ENCODE data around the gene SH3RF1. TPM values are rescaled to one million over a fixed set of nuclear protein-coding genes. Genes with fewer than 3 reads are reported as not detected.

The SH3RF1 gene
- total RNA-seq, 1 donor from 2014 or later = 19.6 TPM

DNA sequence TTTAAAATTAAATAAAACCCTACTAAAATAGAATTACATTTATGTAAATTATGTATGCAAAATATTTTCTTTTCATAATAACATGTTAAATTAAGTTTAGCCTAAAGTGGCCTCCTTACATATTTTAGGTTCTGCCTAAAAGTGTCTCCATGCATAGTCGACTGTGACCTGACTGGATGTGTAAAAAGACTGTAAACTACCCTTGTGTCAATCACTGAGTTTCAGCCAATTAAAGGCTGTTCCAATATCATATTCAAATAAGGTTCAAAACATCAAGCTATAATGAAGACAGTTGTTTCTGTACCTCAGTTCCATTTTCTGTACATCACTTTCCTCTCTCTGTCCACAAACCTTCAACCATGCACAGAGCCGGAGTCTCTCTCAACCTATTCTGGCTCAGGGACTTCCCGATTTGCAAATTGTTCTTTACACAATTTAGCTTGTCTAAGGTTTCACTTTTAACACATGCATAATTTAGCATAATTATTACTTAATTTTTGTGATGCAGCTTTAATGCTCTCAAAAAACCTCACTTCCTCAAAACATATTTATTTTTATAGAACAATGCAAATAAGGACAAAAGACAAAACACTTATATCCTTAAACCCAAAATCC, 60.1 kb downstream of the SH3RF1 start:
- TF ChIP-seq, protein P1, sequence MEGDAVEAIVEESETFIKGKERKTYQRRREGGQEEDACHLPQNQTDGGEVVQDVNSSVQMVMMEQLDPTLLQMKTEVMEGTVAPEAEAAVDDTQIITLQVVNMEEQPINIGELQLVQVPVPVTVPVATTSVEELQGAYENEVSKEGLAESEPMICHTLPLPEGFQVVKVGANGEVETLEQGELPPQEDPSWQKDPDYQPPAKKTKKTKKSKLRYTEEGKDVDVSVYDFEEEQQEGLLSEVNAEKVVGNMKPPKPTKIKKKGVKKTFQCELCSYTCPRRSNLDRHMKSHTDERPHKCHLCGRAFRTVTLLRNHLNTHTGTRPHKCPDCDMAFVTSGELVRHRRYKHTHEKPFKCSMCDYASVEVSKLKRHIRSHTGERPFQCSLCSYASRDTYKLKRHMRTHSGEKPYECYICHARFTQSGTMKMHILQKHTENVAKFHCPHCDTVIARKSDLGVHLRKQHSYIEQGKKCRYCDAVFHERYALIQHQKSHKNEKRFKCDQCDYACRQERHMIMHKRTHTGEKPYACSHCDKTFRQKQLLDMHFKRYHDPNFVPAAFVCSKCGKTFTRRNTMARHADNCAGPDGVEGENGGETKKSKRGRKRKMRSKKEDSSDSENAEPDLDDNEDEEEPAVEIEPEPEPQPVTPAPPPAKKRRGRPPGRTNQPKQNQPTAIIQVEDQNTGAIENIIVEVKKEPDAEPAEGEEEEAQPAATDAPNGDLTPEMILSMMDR (IDR thresholded peaks at IDR 0.05; ENCODE audit: unreplicated experiment) = no peak

DNA sequence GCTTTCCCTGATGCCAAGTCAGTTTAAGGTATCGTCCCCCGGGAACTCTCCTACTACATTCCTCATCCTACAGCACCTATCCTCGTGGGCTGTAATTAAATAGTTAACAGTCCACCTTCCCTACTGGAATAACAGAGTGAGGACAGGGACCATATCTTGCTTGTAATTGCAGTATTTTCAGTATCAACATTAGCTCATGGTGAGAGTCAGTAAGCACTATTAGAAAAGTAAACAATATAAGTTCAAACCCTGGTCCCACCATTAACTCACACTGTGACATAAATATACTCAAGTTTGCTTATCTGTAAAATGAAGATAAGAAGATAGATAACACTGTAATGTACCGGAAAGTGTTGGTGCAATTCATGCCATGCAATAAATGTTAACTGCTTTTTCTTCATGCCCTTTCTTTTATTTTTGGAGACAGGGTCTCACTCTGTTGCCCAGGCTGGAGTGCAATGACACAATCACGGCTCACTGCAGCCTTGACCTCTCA, 61.3 kb downstream of the SH3RF1 start:
- peaks cover 18% of the 10 kb centered on the region for H3K4me1 Mint-ChIP-seq
- no peaks in the 10 kb centered on the region for H3K27me3 Mint-ChIP-seq (ENCODE audit: low read depth)
- DNase-seq (ENCODE audit: low spot score in 2 of 2, unreplicated experiment in 2 of 2) = no peak
- no peak overlapping the region for H3K4me3 Mint-ChIP-seq
- peaks cover 18% of the 10 kb centered on the region for H3K36me3 Mint-ChIP-seq
- no peak overlapping the region for H3K27ac Mint-ChIP-seq
- peaks cover 15% of the 10 kb centered on the region for H3K9me3 Mint-ChIP-seq
- TF ChIP-seq, protein P1 (IDR thresholded peaks at IDR 0.05; ENCODE audit: unreplicated experiment) = no peak

More for the DNA sequence above, 60.1 kb downstream of the SH3RF1 start:
- Mint-ChIP-seq H3K4me3 (no peak overlapping the region), H3K9me3 (peaks cover 24% of the 10 kb centered on the region), H3K36me3 (peaks cover 26% of the 10 kb centered on the region), H3K4me1 (peaks cover 7% of the 10 kb centered on the region), H3K27ac (no peak overlapping the region), H3K27me3 (ENCODE audit: low read depth) (no peaks in the 10 kb centered on the region)
- DNase-seq (ENCODE audit: low spot score in 2 of 2, unreplicated experiment in 2 of 2) = no peak

DNA sequence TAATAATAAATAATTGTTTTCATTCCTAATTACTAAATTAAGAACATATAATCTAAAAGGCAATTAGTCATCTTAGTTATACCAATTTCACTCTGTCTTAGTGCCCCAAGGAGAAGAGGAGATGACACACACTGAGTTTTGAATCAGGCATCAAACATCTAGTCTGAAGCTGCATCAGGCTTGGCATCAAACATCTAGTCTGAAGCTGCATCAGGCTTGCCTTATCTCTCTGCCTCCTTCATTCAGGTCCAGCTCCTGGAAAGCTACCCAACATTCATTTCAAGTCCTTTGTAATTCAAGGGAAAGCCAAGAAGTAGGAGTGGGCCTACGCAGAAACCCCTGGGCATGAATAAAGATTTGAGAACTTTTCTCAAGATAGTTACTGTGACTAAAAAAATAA, 62.2 kb downstream of the SH3RF1 start:
- H3K27me3 Mint-ChIP-seq (ENCODE audit: low read depth) = no peaks in the 10 kb centered on the region

DNA sequence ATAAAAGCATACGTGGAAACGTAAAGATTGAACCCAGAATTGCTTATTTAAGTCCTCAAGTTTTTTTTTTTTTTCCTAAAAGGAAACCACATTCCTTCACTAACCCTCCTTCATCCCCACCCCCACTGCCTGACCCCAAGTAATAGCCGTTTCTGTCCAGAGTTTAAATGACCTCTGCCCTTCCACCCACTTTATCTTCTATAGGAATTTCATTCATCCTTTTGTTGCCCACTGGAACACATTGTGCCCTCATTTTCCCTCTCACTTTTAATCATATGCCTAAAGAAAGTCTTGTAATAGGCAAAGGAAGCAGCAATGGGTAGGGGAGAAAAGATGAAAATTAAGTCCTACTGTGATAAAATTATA, 62.7 kb downstream of the SH3RF1 start:
- no peak for DNase-seq (ENCODE audit: low spot score in 2 of 2, unreplicated experiment in 2 of 2)
- peaks cover 5% of the 10 kb centered on the region for H3K36me3 Mint-ChIP-seq
- no peak overlapping the region for H3K4me3 Mint-ChIP-seq
- TF ChIP-seq, protein P1 (IDR thresholded peaks at IDR 0.05; ENCODE audit: unreplicated experiment) = no peak
- peaks cover 26% of the 10 kb centered on the region for H3K4me1 Mint-ChIP-seq
- H3K9me3 Mint-ChIP-seq = peaks cover under 1% of the 10 kb centered on the region
- no peaks in the 10 kb centered on the region for H3K27me3 Mint-ChIP-seq (ENCODE audit: low read depth)
- no peak overlapping the region for H3K27ac Mint-ChIP-seq

More for the DNA sequence above, 62.2 kb downstream of the SH3RF1 start:
- peaks cover 5% of the 10 kb centered on the region for H3K9me3 Mint-ChIP-seq
- no peak overlapping the region for H3K27ac Mint-ChIP-seq
- no peak for DNase-seq (ENCODE audit: low spot score in 2 of 2, unreplicated experiment in 2 of 2)
- H3K4me3 Mint-ChIP-seq = no peak overlapping the region
- peaks cover 26% of the 10 kb centered on the region for H3K4me1 Mint-ChIP-seq
- TF ChIP-seq, protein P1 (IDR thresholded peaks at IDR 0.05; ENCODE audit: unreplicated experiment) = no peak
- peaks cover 9% of the 10 kb centered on the region for H3K36me3 Mint-ChIP-seq

DNA sequence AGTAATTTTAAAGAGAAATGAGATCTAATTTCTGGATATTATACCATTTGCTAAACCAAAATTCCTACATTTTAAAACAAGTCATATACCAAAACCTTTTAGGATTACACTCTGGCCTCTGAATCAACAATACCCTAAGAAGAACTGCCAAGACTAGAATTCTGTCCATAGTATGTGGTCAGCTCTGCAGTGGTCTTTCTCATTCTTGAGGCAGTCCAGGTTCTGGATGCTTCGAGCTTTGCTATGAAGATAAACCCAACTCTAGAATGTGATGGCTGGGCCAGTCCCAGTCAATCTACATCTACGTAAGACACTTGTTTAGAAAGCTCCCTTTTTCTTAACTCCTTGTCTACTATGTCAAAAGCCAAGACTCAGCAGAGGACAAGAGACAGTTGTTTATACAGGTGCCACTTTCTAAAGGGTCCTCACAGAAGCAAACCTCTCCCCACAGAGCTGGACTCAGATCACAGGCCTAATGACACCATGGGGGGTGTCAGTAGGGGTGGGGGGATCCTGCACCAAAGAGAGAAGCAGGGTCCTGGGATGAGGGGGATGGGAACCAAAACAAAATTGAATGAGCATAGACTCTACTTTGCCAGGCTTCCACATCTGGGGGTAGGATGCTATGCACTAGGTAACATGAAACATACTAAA, 63.2 kb downstream of the SH3RF1 start:
- H3K36me3 Mint-ChIP-seq = peaks cover 4% of the 10 kb centered on the region
- no peak overlapping the region for H3K27ac Mint-ChIP-seq
- TF ChIP-seq, protein P1 (IDR thresholded peaks at IDR 0.05; ENCODE audit: unreplicated experiment) = no peak
- H3K9me3 Mint-ChIP-seq = no peaks in the 10 kb centered on the region
- no peak overlapping the region for H3K4me3 Mint-ChIP-seq
- DNase-seq (ENCODE audit: low spot score in 2 of 2, unreplicated experiment in 2 of 2) = no peak
- H3K27me3 Mint-ChIP-seq (ENCODE audit: low read depth) = no peaks in the 10 kb centered on the region
- H3K4me1 Mint-ChIP-seq = peaks cover 28% of the 10 kb centered on the region
